ENCODE data around the gene BMP2K.

BMP2K gene

DNA sequence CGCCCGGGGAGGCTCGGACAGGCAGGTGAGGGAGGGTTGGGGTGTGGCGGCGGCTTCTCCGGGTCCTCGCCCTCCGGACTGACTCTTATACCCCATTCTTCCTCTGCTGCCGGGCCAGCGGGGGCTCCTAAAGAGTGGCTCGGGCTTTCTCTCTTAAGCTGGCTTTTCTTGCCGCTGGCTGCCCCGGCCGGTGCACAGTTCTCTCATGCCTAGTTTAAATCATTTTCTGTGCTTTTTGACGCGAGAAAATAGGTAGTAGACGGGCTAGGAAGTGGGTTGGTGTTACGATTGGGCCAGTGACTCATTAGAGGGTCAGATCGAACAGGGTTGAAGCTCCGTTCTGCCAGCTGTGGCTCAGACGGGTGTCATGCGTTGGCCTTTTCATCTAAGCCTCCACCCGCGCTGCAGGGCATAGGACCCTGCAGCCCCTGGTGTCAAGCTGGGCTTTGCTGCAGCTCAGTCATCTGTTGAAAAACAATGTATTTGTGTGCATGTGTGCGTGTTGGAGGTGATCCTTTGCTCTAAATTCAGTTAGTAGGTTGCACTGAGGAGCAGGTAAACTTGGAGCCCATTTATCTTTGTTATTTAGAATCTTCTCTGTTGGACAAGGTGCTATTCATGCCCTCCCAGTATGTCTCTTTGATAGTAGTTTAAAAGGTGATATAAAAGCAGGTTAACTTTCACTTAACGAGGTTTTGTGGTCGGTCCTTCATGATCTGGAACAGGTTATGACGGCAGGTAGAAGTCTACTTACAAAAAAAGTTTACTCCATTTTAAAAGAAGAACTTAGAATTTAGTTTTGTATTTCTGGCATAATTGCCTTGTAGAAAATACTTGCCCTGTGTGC, 802 bp downstream of the BMP2K start:
- H3K27ac ChIP-seq (ENCODE audit: low read length): peak overlapping the region; percentile 42
- no peaks in the 10 kb centered on the region for H3K27me3 ChIP-seq (ENCODE audit: control insufficient read depth in 1 of 2, insufficient read depth in 2 of 2, low read length in 2 of 2)

DNA sequence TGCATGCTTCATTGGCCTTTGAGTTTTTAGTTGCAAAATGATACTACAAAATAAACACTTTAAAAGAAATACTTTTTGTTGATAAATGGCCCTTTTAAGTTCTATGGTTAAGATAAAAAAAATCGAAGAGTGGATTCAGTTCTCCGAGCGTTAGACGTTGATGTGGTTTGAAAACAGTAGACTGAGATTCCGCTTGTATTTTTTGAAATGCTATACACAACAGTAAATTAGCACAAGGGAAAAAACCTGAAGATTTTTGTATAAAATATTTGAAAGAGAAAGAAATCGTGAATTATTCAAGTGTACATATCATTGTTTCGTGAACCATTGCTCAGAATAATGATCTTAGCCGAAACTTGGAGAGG, 1.4 kb downstream of the BMP2K start:
- H3K9me3 ChIP-seq (ENCODE audit: control insufficient read depth in 2 of 2, low read length in 2 of 2): no peaks in the 10 kb centered on the region
- no peaks in the 10 kb centered on the region for H3K27me3 ChIP-seq (ENCODE audit: control insufficient read depth in 1 of 2, insufficient read depth in 2 of 2, low read length in 2 of 2)
- no peaks in the 10 kb centered on the region for H3K4me1 ChIP-seq (ENCODE audit: control insufficient read depth, insufficient read depth, low read length)
- H3K27ac ChIP-seq (ENCODE audit: low read length): no peak overlapping the region
- H3K36me3 ChIP-seq (ENCODE audit: control insufficient read depth in 2 of 2, insufficient read depth in 2 of 2, low read length in 2 of 2): no peaks in the 10 kb centered on the region
- H3K9ac ChIP-seq (ENCODE audit: low read length in 2 of 2): peak overlapping the region in 1 of 2 donors; percentile 73
- H3K4me3 ChIP-seq (ENCODE audit: low read length in 2 of 2): peak overlapping the region; percentile 94 to 95

More for the DNA sequence above, 802 bp downstream of the BMP2K start:
- Histone ChIP-seq H3K36me3 (ENCODE audit: control insufficient read depth in 2 of 2, insufficient read depth in 2 of 2, low read length in 2 of 2) (no peaks in the 10 kb centered on the region), H3K4me1 (ENCODE audit: control insufficient read depth, insufficient read depth, low read length) (no peaks in the 10 kb centered on the region), H3K9ac (ENCODE audit: low read length in 2 of 2) (peak overlapping the region; percentile 73 to 81), H3K9me3 (ENCODE audit: control insufficient read depth in 2 of 2, low read length in 2 of 2) (no peaks in the 10 kb centered on the region), H3K4me3 (ENCODE audit: low read length in 2 of 2) (peak overlapping the region; percentile 94 to 95)

DNA sequence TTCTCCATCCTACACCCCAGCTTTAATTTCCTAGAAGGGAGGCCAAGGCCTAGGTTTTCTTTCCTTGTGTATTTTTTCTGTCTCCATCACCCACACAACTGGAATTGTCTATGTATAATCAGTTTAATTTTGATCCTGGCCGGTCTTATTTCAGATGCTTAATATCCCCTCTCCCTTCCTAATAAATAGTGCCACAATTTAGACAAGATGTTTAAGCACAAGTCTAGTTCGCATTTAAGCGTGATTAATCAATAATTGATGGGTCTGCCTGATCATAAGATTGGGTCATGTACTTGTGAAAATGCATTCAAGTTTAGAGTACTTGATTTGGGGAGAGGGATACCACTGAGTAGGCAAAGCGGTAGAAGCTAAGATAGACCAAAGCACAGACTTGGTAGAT, 2.4 kb downstream of the BMP2K start:
- no peaks in the 10 kb centered on the region for H3K9me3 ChIP-seq (ENCODE audit: control insufficient read depth in 2 of 2, low read length in 2 of 2)
- H3K4me3 ChIP-seq (ENCODE audit: low read length in 2 of 2): no peak overlapping the region
- no peaks in the 10 kb centered on the region for H3K36me3 ChIP-seq (ENCODE audit: control insufficient read depth in 2 of 2, insufficient read depth in 2 of 2, low read length in 2 of 2)
- no peak overlapping the region for H3K9ac ChIP-seq (ENCODE audit: low read length in 2 of 2)
- H3K27me3 ChIP-seq (ENCODE audit: control insufficient read depth in 1 of 2, insufficient read depth in 2 of 2, low read length in 2 of 2): no peaks in the 10 kb centered on the region
- H3K4me1 ChIP-seq (ENCODE audit: control insufficient read depth, insufficient read depth, low read length): no peaks in the 10 kb centered on the region
- H3K27ac ChIP-seq (ENCODE audit: low read length): no peak overlapping the region

DNA sequence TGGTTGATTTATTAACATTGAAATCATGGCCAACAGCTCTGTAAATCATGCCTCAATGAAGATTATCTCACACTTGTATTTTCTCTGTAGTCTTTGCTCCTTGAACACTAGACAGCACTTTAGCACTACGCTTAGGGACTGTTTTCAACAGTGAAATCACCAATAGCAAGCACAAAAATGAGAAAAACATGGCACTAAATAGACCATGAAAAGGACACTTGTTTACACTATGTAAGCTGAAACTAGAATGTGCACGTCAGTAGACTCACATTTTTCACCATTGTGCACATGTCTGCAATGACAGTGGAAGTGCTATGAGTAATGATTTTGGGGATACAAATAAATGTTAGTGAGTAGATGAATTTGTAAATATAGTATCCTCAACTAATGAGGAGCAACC, 3.1 kb downstream of the BMP2K start:
- Histone ChIP-seq H3K4me3 (ENCODE audit: low read length in 2 of 2) (no peak overlapping the region), H3K27ac (ENCODE audit: low read length) (no peak overlapping the region), H3K36me3 (ENCODE audit: control insufficient read depth in 2 of 2, insufficient read depth in 2 of 2, low read length in 2 of 2) (no peaks in the 10 kb centered on the region)

DNA sequence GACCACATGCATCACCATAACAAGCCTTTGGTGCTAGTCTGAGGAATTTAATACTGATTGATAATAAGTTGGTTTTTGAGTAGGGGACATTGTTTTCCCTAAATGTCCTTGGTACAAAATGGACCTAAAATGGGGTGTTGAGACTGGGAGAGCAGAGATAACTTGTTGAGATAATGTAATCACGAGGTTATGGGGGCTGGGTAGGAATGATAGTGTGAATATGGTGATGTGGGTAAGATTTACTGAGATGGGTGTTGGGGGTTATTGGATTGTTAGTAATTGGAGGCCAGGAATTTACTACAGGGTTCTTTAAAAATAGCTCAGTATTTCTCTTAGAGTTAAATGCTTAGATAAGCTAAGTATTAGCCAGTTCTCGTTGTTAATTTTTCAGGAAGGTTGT, 3.9 kb downstream of the BMP2K start:
- no peaks in the 10 kb centered on the region for H3K9me3 ChIP-seq (ENCODE audit: control insufficient read depth in 2 of 2, low read length in 2 of 2)
- no peak overlapping the region for H3K9ac ChIP-seq (ENCODE audit: low read length in 2 of 2)
- H3K4me1 ChIP-seq (ENCODE audit: control insufficient read depth, insufficient read depth, low read length): no peaks in the 10 kb centered on the region
- no peak overlapping the region for H3K4me3 ChIP-seq (ENCODE audit: low read length in 2 of 2)
- no peaks in the 10 kb centered on the region for H3K36me3 ChIP-seq (ENCODE audit: control insufficient read depth in 2 of 2, insufficient read depth in 2 of 2, low read length in 2 of 2)
- no peaks in the 10 kb centered on the region for H3K27me3 ChIP-seq (ENCODE audit: control insufficient read depth in 1 of 2, insufficient read depth in 2 of 2, low read length in 2 of 2)
- no peak overlapping the region for H3K27ac ChIP-seq (ENCODE audit: low read length)

More for the DNA sequence above, 3.1 kb downstream of the BMP2K start:
- no peaks in the 10 kb centered on the region for H3K9me3 ChIP-seq (ENCODE audit: control insufficient read depth in 2 of 2, low read length in 2 of 2)
- H3K9ac ChIP-seq (ENCODE audit: low read length in 2 of 2): no peak overlapping the region
- H3K27me3 ChIP-seq (ENCODE audit: control insufficient read depth in 1 of 2, insufficient read depth in 2 of 2, low read length in 2 of 2): no peaks in the 10 kb centered on the region
- no peaks in the 10 kb centered on the region for H3K4me1 ChIP-seq (ENCODE audit: control insufficient read depth, insufficient read depth, low read length)

DNA sequence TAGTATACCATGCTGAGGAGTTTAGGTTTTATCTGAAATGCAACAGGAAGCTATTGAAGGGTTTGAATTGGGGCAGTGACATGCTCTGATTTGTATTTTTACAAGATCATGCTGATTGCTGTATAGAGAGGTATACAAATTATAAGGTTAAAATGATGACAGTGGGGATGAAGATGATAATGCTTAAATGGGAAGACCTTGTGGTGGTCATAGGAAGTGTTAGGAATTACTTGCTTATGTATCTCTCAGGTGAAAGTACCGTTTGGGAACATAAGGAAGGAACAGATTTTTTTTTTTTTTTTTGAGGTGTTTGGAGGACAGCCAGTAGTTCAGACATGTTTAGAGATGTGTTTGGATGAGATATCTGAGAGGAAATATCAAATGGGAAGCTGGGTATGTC, 5.0 kb downstream of the BMP2K start:
- Histone ChIP-seq H3K4me3 (ENCODE audit: low read length in 2 of 2) (no peak overlapping the region), H3K27ac (ENCODE audit: low read length) (no peak overlapping the region), H3K27me3 (ENCODE audit: control insufficient read depth in 1 of 2, insufficient read depth in 2 of 2, low read length in 2 of 2) (no peaks in the 10 kb centered on the region), H3K4me1 (ENCODE audit: control insufficient read depth, insufficient read depth, low read length) (no peaks in the 10 kb centered on the region), H3K36me3 (ENCODE audit: control insufficient read depth in 2 of 2, insufficient read depth in 2 of 2, low read length in 2 of 2) (no peaks in the 10 kb centered on the region), H3K9me3 (ENCODE audit: control insufficient read depth in 2 of 2, low read length in 2 of 2) (no peaks in the 10 kb centered on the region), H3K9ac (ENCODE audit: low read length in 2 of 2) (no peak overlapping the region)

DNA sequence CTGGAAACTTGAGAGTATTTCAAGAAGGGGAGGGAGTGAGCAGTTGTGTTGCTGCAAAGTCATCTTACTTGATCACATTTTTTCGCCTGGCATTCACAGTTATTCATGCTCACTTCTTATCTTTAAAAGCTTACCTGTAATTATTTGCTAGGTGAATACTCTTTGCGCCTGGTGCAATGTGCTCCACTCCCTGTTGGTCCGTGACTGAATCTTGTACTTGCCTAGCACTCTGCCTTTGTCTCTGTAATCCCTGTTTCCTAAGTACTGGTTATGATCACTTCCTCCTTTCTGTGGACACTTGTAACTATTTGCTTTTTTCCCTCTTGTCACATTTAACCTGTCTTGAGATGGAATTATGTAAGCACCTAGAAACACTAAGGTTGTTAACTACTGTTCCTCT, 5.8 kb downstream of the BMP2K start:
- no peaks in the 10 kb centered on the region for H3K4me1 ChIP-seq (ENCODE audit: control insufficient read depth, insufficient read depth, low read length)

DNA sequence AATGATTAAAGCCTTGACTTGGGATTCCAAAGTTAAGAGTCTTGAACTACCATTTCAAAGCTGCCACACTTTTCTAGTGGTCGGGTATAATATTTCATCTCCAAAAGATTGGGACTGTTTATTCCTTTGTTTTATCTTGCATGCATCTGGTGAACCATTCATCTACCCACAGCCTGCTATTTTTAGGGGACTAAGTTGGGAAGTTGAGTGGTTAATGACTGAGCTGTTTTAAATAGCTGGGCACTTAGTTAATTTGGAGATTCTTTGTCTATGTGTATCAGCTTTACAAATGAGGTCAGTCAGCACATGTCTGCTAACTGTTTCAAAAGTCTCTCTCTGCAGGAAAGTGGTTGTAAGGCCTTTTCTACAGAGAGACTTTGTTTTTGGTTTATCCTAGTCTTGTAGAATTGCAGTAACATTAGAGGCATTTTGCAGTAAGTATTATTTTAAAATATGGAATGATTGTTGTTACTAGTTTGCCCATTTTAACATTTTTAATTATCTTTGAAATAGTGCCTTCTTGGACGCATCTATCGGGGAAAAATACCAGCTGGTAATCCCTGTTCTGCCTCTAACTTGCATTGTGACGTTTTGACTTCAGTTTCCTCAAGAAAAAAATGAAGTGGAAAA, 8.2 kb downstream of the BMP2K start:
- H3K27me3 ChIP-seq (ENCODE audit: control insufficient read depth in 1 of 2, insufficient read depth in 2 of 2, low read length in 2 of 2): no peaks in the 10 kb centered on the region

More for the DNA sequence above, 5.8 kb downstream of the BMP2K start:
- Histone ChIP-seq H3K9ac (ENCODE audit: low read length in 2 of 2) (no peak overlapping the region), H3K27ac (ENCODE audit: low read length) (no peak overlapping the region), H3K27me3 (ENCODE audit: control insufficient read depth in 1 of 2, insufficient read depth in 2 of 2, low read length in 2 of 2) (no peaks in the 10 kb centered on the region), H3K9me3 (ENCODE audit: control insufficient read depth in 2 of 2, low read length in 2 of 2) (no peaks in the 10 kb centered on the region), H3K4me3 (ENCODE audit: low read length in 2 of 2) (no peak overlapping the region), H3K36me3 (ENCODE audit: control insufficient read depth in 2 of 2, insufficient read depth in 2 of 2, low read length in 2 of 2) (no peaks in the 10 kb centered on the region)

DNA sequence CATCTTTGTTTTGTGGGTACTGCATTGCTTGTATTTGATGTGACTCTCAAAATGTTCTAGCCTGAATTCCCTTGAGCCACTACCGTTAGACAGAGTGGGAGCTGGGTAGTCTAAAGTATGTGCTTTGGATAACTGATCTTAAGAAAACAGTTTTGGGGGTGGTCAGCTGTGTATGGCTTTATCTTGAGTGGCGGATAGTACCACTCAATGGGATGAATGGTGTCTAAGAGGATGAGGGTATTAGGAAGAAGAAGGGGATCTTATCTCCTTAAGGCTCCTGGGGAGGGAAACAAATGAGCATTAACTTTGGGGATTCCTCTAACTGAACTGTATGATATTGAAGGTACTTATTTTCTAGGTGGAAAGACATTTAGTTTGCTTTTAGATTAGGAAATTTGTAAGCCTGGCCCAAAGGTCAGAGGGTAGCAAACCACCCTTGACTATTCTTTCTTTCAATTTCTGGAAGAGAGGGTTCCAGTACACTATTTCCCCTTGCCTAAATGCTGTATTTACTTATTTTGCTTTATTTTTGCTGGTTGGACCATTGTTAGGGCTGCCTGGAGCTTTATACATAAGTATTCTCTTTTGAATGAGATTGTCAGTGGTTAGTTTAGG, 11.3 kb downstream of the BMP2K start:
- no peaks in the 10 kb centered on the region for H3K27me3 ChIP-seq (ENCODE audit: control insufficient read depth in 1 of 2, insufficient read depth in 2 of 2, low read length in 2 of 2)
- H3K4me3 ChIP-seq (ENCODE audit: low read length in 2 of 2): no peak overlapping the region
- no peak overlapping the region for H3K27ac ChIP-seq (ENCODE audit: low read length)
- H3K4me1 ChIP-seq (ENCODE audit: control insufficient read depth, insufficient read depth, low read length): no peaks in the 10 kb centered on the region
- H3K9ac ChIP-seq (ENCODE audit: low read length in 2 of 2): no peak overlapping the region
- no peaks in the 10 kb centered on the region for H3K36me3 ChIP-seq (ENCODE audit: control insufficient read depth in 2 of 2, insufficient read depth in 2 of 2, low read length in 2 of 2)
- H3K9me3 ChIP-seq (ENCODE audit: control insufficient read depth in 2 of 2, low read length in 2 of 2): no peaks in the 10 kb centered on the region

More for the DNA sequence above, 8.2 kb downstream of the BMP2K start:
- Histone ChIP-seq H3K27ac (ENCODE audit: low read length) (no peak overlapping the region), H3K9ac (ENCODE audit: low read length in 2 of 2) (no peak overlapping the region), H3K4me1 (ENCODE audit: control insufficient read depth, insufficient read depth, low read length) (no peaks in the 10 kb centered on the region), H3K36me3 (ENCODE audit: control insufficient read depth in 2 of 2, insufficient read depth in 2 of 2, low read length in 2 of 2) (no peaks in the 10 kb centered on the region), H3K9me3 (ENCODE audit: control insufficient read depth in 2 of 2, low read length in 2 of 2) (no peaks in the 10 kb centered on the region), H3K4me3 (ENCODE audit: low read length in 2 of 2) (no peak overlapping the region)

DNA sequence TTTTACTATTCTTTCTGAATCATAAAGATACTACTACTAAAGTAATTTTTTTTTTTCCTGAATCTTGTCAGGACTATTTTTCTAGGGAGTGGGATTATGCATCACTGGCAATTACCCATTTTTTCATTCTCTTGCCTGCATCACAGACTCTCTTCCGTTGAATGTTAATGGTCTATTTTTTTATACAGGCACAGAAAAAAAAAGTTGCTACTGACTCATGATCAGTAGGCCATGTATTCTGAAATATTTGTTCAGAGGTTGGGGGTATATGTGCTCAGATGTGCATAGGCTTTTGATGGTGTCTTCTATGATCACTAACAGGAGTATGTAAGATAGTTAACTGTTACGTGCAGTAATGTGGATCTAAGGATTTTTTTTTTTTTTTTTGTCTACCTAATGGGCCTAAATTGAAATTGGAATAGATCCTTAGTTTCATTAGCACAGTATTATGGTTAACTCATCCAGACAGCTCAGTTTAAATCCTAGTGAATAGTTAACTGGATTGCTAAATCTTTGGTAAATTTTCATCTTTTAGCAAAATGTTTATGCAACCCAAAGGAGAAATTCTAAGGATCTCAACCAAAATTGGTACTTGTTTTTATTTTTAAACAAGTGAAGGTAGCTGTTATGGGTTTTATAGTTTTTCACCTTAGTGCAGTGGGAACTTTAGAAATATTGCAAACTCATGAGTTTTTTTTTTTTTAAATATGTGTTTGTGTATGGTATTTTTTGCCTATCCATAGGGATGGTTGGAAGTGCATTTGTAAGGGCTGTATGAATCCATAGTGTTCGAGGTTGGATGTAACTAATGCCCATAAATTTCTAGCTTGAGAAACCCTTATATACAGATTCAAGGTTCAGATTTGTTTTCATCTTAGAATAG, 12.1 kb downstream of the BMP2K start:
- H3K36me3 ChIP-seq (ENCODE audit: control insufficient read depth in 2 of 2, insufficient read depth in 2 of 2, low read length in 2 of 2): no peaks in the 10 kb centered on the region
- H3K4me3 ChIP-seq (ENCODE audit: low read length in 2 of 2): no peak overlapping the region
- H3K27me3 ChIP-seq (ENCODE audit: control insufficient read depth in 1 of 2, insufficient read depth in 2 of 2, low read length in 2 of 2): no peaks in the 10 kb centered on the region
- no peak overlapping the region for H3K27ac ChIP-seq (ENCODE audit: low read length)
- H3K9ac ChIP-seq (ENCODE audit: low read length in 2 of 2): no peak overlapping the region
- H3K9me3 ChIP-seq (ENCODE audit: control insufficient read depth in 2 of 2, low read length in 2 of 2): no peaks in the 10 kb centered on the region
- no peaks in the 10 kb centered on the region for H3K4me1 ChIP-seq (ENCODE audit: control insufficient read depth, insufficient read depth, low read length)
